A673 (cell line): Measurements from ENCODE around the gene COL19A1.

Experiments used
- EZH2 ChIP-seq: fragments of 200-600 bp; sonication (generic); IDR thresholded peaks from 2 replicates; pipeline ENCODE4 v1.6.1; 2017; ENCODE audit warnings: borderline replicate concordance, low read depth, mild to moderate bottlenecking, mixed read lengths, antibody characterized with exemption, low read length; ENCODE audit not compliant: poor library complexity, severe bottlenecking
- TF ChIP-seq, protein P1 (sequence below): fragments of 300-800, 200-600 bp; sonication (generic); conservative IDR thresholded peaks from 2 replicates; pipeline ENCODE4 v1.5.1; 2017; ENCODE audit warnings: low read depth, mild to moderate bottlenecking, antibody characterized with exemption, low read length, moderate library complexity, mixed read lengths

- TF ChIP-seq, protein P1, sequence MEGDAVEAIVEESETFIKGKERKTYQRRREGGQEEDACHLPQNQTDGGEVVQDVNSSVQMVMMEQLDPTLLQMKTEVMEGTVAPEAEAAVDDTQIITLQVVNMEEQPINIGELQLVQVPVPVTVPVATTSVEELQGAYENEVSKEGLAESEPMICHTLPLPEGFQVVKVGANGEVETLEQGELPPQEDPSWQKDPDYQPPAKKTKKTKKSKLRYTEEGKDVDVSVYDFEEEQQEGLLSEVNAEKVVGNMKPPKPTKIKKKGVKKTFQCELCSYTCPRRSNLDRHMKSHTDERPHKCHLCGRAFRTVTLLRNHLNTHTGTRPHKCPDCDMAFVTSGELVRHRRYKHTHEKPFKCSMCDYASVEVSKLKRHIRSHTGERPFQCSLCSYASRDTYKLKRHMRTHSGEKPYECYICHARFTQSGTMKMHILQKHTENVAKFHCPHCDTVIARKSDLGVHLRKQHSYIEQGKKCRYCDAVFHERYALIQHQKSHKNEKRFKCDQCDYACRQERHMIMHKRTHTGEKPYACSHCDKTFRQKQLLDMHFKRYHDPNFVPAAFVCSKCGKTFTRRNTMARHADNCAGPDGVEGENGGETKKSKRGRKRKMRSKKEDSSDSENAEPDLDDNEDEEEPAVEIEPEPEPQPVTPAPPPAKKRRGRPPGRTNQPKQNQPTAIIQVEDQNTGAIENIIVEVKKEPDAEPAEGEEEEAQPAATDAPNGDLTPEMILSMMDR = no peak
- TF ChIP-seq EZH2 = no peak
Observed at GRCh38 chr6:70135219-70136160, 269.1 kb downstream of the COL19A1 start.
